Measurements from ENCODE around the gene BARX2.

DNA sequence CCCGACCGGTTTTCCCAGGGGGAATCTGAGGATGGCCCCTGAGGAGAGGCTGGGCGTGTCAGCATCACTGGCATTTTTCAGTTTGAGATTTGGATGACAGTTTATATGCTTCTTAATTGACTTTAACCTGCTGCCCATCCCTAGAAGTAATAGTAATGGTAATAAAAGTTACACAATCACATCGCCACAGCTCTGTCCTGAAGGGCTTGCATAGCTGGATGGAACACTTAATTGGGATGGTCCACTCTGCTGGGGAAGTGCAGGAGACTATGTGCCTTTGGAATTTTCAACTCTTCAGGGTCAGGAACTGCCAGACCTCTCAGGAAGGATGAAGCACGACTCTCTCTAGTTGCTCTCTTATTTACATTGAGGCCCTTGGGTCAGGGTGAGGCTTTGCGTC lies 16.2 kb downstream of the BARX2 start:
- TF ChIP-seq CTCF (IDR thresholded peaks at IDR 0.05; ENCODE audit: low read length) (no peak), EZH2 (IDR thresholded peaks at IDR 0.05; ENCODE audit: borderline replicate concordance, low read length) (no peak)
